IPS-NIHi7 (cell line): ENCODE measurements around the gene ZNF593.

Experiments used
- DNase-seq: peaks from one replicate; pipeline ENCODE4 v3.0.0; 2012; ENCODE audit warnings: mixed read lengths; ENCODE audit errors: extremely low spot score

The ZNF593 gene

GRCh38 chr1:26169198-26169554 is 532 bp upstream of the ZNF593 start:
- no peak for DNase-seq

- no peak for DNase-seq
Measured at GRCh38 chr1:26170472-26170821, 739 bp downstream of the ZNF593 start.

GRCh38 chr1:26171084-26172072 is 1.7 kb downstream of the ZNF593 start, which contains the start of gene ZNF593OS:
Gene ZNF593OS (minus strand): TSS chr1:26171832. CDS start chr1:26171661, 171 bp downstream.
- DNase-seq: no peak

GRCh38 chr1:26175346-26175745 is 5.6 kb downstream of the ZNF593 start:
- no peak for DNase-seq

GRCh38 chr1:26177182-26177684 is 7.5 kb downstream of the ZNF593 start, which contains the start of gene CNKSR1:
Gene CNKSR1 (plus strand): TSS chr1:26177491. CDS start chr1:26177548, 57 bp downstream.
- peak; percentile 96 for DNase-seq

GRCh38 chr1:26180010-26180506 is 10.3 kb downstream of the ZNF593 start:
- no peak for DNase-seq

GRCh38 chr1:26181586-26182382 is 12.1 kb downstream of the ZNF593 start:
- no peak for DNase-seq

- no peak for DNase-seq
Measured at GRCh38 chr1:26182383-26182696, 12.6 kb downstream of the ZNF593 start.

- no peak for DNase-seq
Measured at GRCh38 chr1:26184086-26184485, 14.4 kb downstream of the ZNF593 start.

GRCh38 chr1:26184883-26185282 is 15.2 kb downstream of the ZNF593 start:
- no peak for DNase-seq

GRCh38 chr1:26187882-26188281 is 18.2 kb downstream of the ZNF593 start:
- no peak for DNase-seq

GRCh38 chr1:26188477-26188876 is 18.8 kb downstream of the ZNF593 start:
- no peak for DNase-seq

- no peak for DNase-seq
Measured at GRCh38 chr1:26189331-26189730, 19.6 kb downstream of the ZNF593 start.

- DNase-seq: no peak
Measured at GRCh38 chr1:26189751-26190275, 20.1 kb downstream of the ZNF593 start.

- peak; percentile 96 for DNase-seq
Measured at GRCh38 chr1:26190373-26190987, 20.8 kb downstream of the ZNF593 start, which contains the start of gene CATSPER4. Gene CATSPER4 (plus strand): TSS chr1:26190602. CDS start chr1:26190628, 26 bp downstream.

- DNase-seq: no peak
Measured at GRCh38 chr1:26191739-26192138, 22.0 kb downstream of the ZNF593 start.

- no peak for DNase-seq
Measured at GRCh38 chr1:26195805-26196204, 26.1 kb downstream of the ZNF593 start.

- DNase-seq: no peak
Measured at GRCh38 chr1:26197301-26197700, 27.6 kb downstream of the ZNF593 start.

- no peak for DNase-seq
Measured at GRCh38 chr1:26197813-26198212, 28.1 kb downstream of the ZNF593 start.

- DNase-seq: no peak
Measured at GRCh38 chr1:26200413-26200812, 30.7 kb downstream of the ZNF593 start.

GRCh38 chr1:26203642-26204318 is 34.1 kb downstream of the ZNF593 start:
- peak; percentile 38 for DNase-seq
